ENCODE data around the gene IFT27.

IFT27 gene

GRCh38 chr22:36796552-36797175 is 20.7 kb upstream of the IFT27 start:
- DNase-seq: no peak

- no peak for DNase-seq
Observed at GRCh38 chr22:36795633-36796032, 19.7 kb upstream of the IFT27 start.

- DNase-seq: no peak
Observed at GRCh38 chr22:36790648-36791047, 14.7 kb upstream of the IFT27 start.

DNA sequence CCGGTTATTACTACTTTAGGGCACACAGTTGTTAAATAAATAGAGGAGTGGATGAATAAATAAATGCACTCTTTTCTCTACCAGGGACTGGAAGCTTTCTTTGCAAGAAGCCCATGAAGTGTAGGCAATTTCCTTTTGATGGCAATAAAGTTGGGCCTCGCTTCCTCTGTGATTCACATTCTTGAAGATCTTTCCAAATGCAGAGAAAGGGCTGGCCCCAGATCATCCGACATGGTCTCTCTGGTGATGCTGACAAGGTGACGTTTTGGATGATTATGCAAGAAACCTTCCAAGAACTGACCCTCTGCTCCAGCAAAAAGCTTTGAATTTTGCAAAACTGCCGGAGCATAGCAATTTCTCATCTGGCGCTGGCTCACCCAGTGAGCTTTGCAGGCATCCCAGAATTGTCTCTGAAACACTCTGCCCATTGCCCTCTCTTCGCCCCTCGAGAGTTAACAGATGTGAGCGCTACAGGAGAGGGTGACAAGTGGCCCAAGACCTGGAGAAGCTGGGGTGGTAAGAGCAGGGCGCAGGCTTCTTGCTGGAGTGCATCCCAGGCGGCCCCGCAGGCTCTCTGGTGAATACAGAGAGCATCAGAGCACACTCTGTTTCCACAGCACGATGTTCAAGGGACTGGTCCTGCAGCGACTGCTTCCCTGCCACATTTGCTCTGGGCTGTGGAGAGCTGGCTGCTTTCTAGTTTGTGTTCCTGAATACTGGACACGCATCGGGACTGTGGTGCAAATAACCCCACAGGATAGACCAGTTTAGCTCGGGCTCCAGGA is 11.5 kb upstream of the IFT27 start:
- no peak for DNase-seq

DNA sequence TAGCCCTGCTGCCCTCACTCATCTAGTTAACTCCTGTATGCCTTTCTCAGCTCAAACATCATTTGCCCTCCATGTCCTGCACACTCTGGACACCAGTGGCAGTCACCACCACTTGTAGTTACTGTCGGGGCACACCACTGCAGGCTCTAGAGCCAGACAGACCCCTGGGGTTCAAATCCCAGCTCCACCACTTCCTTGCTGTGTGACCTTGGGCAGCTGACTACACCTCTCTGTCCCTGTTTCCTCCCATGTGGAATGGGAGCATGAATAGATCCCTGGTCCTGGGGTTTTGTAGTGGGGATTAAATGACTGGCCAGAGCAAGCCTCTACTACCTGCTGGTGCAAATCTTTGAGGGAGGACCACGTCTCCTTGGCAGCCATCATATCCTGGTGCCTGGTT is 7.8 kb upstream of the IFT27 start:
- DNase-seq: no peak

DNA sequence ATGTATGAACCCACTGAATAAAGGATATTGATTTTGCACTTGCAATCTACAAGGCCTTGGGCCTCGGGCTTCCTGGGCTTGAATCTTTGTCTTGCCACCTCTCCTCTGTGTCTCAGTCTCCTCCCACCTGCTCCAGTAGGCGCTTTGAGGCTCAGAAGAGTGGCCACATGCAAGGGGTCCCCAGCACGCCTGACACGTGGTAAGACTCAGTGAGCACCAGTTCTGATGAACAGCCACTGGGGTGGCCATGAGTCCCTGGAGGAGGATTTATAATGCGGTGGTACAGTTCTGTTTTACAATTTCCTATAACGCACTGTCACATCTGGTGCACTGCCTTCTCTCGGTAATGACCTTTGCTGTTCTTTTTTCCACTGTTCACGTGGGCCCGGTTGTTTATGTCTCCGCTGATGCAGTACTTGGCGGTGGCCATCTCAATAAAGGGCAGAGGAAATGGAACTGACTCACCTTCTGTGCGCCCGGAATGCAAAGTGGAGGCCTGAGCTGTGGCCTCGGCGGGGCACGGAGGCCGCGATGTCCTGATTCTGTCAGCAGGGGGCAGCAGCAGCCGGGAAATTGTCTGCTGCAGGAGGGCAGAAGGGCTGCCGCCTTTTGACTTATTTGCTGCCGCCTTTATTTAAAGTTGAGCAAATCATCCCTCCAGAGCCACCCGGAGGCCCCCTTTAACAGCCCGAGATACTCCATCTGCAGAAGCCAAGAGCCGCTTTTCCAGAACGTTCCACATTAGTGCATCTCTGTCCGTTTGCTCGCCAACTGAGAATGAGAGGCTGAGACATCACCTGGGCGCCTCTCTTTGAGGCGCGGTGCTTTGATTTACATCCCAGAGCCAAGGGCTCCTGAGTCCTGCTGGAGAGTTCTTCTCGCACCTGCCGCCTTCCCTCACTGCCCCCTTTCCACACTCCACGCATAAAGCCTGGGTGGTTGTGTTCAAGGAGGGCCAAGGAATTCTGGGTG is 6.0 kb upstream of the IFT27 start:
- DNase-seq: peak; percentile 88

GRCh38 chr22:36778020-36778419 is 2.1 kb upstream of the IFT27 start:
- no peak for DNase-seq

- DNase-seq: no peak
Observed at GRCh38 chr22:36776722-36777121, 803 bp upstream of the IFT27 start.

- DNase-seq: peak; percentile 57
Observed at GRCh38 chr22:36775586-36775963, 344 bp downstream of the IFT27 start.

DNA sequence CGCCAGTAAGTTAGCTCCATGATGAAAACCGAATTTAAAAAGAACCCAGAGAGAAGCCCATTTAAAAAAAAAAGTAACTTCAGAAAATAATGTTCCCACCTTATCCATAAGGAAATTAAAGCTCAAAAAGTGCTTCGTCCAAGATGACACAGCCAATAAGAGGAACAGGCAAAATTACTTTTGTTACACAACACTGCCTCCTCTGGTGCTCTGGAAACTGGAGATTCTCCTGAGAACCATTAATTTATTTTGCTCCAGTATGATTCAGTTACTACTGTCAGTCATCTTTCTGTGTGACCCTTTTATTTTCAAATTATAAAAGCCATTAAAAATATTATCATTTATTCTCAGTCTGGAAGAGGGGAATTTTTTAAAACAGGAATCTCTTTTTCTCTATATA is 2.0 kb downstream of the IFT27 start:
- DNase-seq: no peak

DNA sequence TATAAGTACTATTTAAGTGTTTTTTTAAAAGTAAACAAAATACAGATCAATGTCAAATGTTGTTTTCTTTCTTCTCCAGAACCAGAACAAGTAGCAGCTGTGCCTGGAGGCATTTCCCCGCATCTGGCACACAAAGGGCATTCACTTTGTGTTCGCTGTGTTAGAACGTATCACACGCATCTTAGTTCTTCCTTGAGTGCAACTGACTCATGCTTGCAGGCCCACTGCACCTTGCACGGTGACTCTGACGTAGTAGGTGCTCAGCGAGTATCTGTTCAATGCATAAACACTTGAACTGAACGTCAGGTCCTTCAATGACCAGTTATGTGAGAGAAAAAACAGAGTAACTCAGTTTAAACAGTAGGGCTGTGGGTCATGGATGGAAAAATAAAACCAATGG is 3.5 kb downstream of the IFT27 start:
- DNase-seq: no peak

- no peak for DNase-seq
Observed at GRCh38 chr22:36771356-36772063, 4.4 kb downstream of the IFT27 start.

GRCh38 chr22:36770513-36771231 is 5.2 kb downstream of the IFT27 start:
- no peak for DNase-seq

DNA sequence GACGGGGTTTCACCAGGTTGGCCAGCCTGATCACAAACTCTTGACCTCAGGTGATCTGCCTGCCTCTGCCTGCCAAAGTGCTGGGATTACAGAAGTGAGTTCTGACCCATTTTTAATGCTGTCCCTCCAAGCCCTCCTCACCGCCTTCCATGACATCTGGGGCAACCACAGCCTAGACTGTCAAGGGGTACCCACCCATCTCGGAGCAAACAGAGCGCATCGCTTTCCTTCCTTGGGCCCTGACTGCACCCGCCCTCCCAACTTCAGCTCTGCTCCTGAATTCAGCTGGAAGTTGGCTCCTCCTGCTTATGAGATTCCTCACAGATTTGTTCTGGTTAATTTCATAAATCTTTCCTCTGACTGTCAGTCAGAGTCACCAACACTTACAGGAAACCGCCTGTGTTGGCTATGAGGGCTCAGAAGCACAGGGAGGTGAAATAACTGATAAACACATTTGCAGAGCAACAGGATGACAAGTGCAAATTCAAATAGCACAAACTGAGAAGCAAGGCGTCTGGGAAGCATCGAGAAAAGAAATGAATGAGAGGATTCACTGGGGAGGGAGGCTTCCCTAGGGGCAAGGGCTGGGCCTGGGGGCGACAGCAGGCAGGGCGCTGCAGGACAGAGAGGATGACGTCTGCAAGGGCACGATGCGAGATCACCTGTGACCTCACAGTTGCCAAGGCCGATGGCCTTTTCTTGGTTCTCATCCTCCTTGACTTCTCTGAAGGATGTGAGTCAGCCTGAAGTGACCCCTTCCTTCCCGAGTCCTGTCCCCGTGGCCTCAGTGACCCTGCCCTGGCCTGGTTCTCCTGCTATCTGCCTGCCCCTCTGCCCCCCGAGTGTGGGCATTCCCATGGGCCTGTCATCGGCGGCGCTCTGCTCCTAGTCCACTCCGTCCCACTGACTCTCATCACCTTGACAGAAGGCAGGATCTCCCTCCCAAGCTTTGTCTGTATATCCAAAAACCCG is 6.1 kb downstream of the IFT27 start:
- no peak for DNase-seq

- no peak for DNase-seq
Observed at GRCh38 chr22:36768616-36769015, 7.3 kb downstream of the IFT27 start.

- no peak for DNase-seq
Observed at GRCh38 chr22:36768141-36768540, 7.8 kb downstream of the IFT27 start.

- no peak for DNase-seq
Observed at GRCh38 chr22:36767035-36767775, 8.7 kb downstream of the IFT27 start.

DNA sequence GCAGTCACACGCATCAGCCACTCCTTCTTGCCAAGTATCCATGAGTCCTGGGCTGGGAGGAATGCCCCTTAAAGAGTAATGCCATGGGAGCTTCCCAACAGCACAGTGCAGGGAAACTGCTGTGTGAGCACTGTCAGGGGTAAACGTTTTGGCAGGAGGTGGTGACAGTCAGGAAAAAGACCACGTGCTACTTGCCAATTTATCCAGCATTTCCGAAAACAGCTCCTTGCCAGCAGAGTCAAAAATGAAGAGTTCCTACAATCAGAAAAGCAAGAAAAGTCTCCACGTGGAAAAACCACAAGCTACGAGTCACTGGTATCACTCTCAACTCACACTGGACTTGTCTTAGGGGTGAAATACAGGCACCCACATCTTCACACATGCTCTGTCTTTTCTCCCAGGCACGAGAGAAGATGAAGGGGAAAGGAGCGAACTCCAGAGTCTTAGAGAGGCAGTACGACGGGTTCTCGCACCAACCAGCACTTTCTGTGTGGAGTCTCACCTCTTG is 9.9 kb downstream of the IFT27 start:
- DNase-seq: no peak

DNA sequence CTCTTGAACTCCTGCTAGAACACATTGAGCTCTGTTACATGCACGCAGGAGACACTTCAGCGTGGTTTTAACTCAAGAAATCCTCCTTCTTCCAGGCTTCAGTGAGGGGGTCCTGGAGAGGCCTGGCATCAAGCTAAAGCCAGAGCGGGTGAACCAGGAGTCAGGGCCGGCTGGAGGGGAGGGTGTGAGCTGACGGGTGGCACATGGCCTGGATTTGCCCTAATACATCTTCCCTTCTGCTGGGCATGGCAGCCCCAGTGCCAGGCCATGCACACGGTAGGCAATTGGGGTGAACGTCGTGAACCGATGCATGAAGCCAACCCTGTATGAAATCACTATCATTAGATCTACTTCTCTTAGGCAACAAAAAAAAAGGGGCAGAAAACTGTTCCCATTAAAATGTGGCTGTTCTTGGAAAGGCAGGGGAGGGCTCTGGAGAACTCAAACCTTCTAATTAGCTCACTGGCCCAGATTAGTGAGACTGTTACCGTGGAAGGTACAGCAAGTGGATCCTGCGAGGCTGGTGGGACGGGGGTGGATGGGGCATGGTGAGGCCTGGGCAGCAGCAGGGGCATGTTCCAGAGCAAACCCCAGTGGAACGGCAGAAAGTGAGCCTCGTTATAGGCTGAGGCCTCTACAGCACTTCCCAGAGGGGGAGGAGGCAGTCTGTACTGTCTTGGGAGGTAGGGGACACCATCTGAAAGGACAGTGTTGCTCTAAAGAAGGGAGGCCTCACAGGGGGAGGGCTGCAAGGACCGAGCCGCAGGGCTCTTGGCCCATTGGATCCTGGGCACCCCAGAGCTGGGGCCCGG is 10.6 kb downstream of the IFT27 start:
- DNase-seq: no peak
